ENCODE data around the gene NCK2.

- no peak for TF ChIP-seq CTCF (CRISPR knock-in tag; IDR thresholded peaks at IDR 0.05)
- no peak for TF ChIP-seq MAFG (CRISPR knock-in tag; IDR thresholded peaks at IDR 0.05)
- no peak for TF ChIP-seq SRSF4 (IDR thresholded peaks at IDR 0.05; ENCODE audit: low read depth, low read length, poor library complexity, severe bottlenecking)
Measured at GRCh38 chr2:105741617-105742016, 3.1 kb upstream of the NCK2 start.

All from HepG2 (cell line).